HFFc6 (cell line): ENCODE results near the gene MARCHF10. TPM values are rescaled to one million over a fixed set of nuclear protein-coding genes. Genes with fewer than 3 reads are reported as not detected.

ENCODE experiments used
- DNase-seq: peaks from one replicate; pipeline ENCODE4 v3.0.0-alpha.2; 2018
- H3K27ac Mint-ChIP-seq: 2 replicates; pipeline ENCODE4 v1.8.0; 2020; ENCODE audit warnings: mild to moderate bottlenecking, mixed read lengths
- H3K27me3 Mint-ChIP-seq: 2 replicates; pipeline ENCODE4 v1.8.0; 2021; ENCODE audit warnings: mild to moderate bottlenecking, moderate library complexity, mixed read lengths; ENCODE audit not compliant: insufficient read depth
- H3K36me3 Mint-ChIP-seq: 2 replicates; pipeline ENCODE4 v1.8.0; 2021; ENCODE audit warnings: low read depth, mixed read lengths
- H3K4me1 Mint-ChIP-seq: 2 replicates; pipeline ENCODE4 v1.8.0; 2020; ENCODE audit warnings: low read depth, mixed read lengths
- H3K4me3 Mint-ChIP-seq: 2 replicates; pipeline ENCODE4 v1.8.0; 2020; ENCODE audit warnings: mild to moderate bottlenecking, moderate library complexity, mixed read lengths
- H3K9me3 Mint-ChIP-seq: 2 replicates; pipeline ENCODE4 v1.8.0; 2020; ENCODE audit warnings: mild to moderate bottlenecking, mixed read lengths
- total RNA-seq, 6 experiments: library from RNA; stranded (reverse); fragmentation: NEBNext Ultra II Directional; extraction: Animal tissue kit (Norgen Biotek cat#: 25700); gene quantifications; 2 replicates in 1 of 6; 3 replicates in 5 of 6; pipeline ENCODE4 v1.2.3, GENCODE V29; 2021
- TF ChIP-seq, protein P1 (sequence below): fragments of 200-600 bp; sonication (generic); IDR thresholded peaks from 2 replicates; pipeline ENCODE4 v1.5.0; 2021; ENCODE audit warnings: antibody characterized with exemption, mild to moderate bottlenecking

MARCHF10 gene
- total RNA-seq, 6 experiments from 2014 or later = 0.46 to 1.5 (median 0.89) TPM

DNA sequence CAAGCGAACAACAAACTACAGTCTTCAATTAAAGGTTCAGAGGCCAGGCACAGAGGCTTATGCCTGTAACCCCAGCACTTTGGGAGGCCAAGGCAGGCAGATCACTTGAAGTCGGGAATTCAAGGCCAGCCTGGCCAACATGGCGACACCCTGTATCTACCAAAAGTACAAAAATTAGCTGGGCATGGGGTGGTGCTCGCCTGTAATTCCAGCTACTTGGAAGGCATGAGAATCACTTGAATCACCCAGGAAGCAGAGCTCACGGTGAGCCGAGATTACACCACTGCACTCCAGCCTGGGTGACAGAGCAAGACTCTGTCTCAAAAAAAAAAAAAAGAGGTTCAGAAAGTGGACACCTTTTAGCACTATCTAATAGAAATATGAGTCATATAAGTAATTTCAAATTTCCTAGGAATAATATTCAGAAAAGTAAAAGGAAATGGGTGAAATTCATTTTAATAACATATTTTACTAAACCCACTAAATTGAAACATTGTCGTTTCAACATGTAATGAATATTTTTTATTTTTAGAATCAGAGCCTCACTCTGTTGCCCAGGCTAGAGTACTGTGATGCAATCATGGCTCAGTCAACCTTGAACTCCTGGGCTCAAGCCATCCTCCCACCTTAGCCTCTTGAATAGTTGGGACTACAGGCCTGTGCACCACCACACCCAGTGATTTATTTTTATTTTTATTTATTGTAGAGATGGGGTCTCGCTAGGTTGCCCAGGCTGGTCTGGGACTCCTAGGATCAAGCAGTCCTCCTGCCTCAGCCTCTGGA lies 15.2 kb upstream of the MARCHF10 start:
- H3K27me3 Mint-ChIP-seq = peaks cover 2% of the 10 kb centered on the region; the same call in 1 of the 2 replicates
- peak; percentile 30 for DNase-seq
- no peaks in the 10 kb centered on the region for H3K36me3 Mint-ChIP-seq
- peak overlapping the region; percentile 82 for H3K27ac Mint-ChIP-seq
- H3K9me3 Mint-ChIP-seq = no peaks in the 10 kb centered on the region
- peaks cover 85% of the 10 kb centered on the region for H3K4me1 Mint-ChIP-seq
- TF ChIP-seq, protein P1, sequence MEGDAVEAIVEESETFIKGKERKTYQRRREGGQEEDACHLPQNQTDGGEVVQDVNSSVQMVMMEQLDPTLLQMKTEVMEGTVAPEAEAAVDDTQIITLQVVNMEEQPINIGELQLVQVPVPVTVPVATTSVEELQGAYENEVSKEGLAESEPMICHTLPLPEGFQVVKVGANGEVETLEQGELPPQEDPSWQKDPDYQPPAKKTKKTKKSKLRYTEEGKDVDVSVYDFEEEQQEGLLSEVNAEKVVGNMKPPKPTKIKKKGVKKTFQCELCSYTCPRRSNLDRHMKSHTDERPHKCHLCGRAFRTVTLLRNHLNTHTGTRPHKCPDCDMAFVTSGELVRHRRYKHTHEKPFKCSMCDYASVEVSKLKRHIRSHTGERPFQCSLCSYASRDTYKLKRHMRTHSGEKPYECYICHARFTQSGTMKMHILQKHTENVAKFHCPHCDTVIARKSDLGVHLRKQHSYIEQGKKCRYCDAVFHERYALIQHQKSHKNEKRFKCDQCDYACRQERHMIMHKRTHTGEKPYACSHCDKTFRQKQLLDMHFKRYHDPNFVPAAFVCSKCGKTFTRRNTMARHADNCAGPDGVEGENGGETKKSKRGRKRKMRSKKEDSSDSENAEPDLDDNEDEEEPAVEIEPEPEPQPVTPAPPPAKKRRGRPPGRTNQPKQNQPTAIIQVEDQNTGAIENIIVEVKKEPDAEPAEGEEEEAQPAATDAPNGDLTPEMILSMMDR = no peak
- no peak overlapping the region; the same call in 1 of the 2 replicates for H3K4me3 Mint-ChIP-seq

- TF ChIP-seq, protein P1 = no peak
- no peak overlapping the region for H3K4me3 Mint-ChIP-seq
- no peaks in the 10 kb centered on the region for H3K36me3 Mint-ChIP-seq
- peaks cover 81% of the 10 kb centered on the region for H3K4me1 Mint-ChIP-seq
- peak overlapping the region; percentile 82 for H3K27ac Mint-ChIP-seq
- peaks cover 2% of the 10 kb centered on the region; the same call in 1 of the 2 replicates for H3K27me3 Mint-ChIP-seq
- DNase-seq = no peak
- H3K9me3 Mint-ChIP-seq = no peaks in the 10 kb centered on the region
Measured at GRCh38 chr17:62822080-62822904, 14.2 kb upstream of the MARCHF10 start.

- Mint-ChIP-seq H3K36me3 (no peaks in the 10 kb centered on the region), H3K27ac (peak overlapping the region; percentile 96), H3K27me3 (peaks cover 2% of the 10 kb centered on the region; the same call in 1 of the 2 replicates), H3K4me3 (no peak overlapping the region), H3K4me1 (peaks cover 73% of the 10 kb centered on the region), H3K9me3 (no peaks in the 10 kb centered on the region)
- DNase-seq = no peak
- TF ChIP-seq, protein P1 = no peak
Measured at GRCh38 chr17:62821189-62822079, 13.3 kb upstream of the MARCHF10 start.

DNA sequence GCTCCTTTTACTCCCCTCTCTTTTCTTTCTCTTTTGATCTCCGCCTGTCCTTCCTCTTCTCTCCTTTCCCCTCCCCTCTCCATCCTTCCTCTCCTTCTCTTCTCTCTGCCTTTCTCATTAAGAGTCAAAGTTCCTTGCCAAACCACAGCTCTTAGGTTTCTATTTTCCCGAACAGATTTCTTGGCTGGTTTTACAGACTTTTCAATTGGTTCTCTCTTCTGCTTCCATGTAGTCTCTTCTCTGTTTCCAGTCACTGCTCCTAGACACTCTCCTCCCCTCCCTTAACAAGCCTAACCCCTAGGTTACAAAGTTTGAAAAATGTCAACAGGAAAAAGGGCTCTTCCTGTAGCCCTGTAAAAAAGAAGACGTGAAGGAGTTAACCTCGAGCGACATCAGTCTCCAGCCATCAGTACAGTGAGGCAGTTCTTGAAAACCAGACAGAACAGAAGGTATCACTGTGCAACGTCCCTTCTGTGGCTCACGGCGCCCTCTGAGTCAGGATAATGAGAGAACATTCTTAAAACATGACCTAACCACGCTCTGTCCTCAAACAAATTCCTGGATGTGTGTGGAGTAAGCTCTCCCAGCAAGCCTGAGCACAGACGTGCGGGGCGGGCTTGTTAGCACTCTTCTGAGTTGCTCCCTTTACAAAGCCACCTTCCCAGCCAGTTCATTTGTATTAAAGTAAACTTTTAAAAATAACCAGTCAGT lies 11.6 kb upstream of the MARCHF10 start:
- H3K9me3 Mint-ChIP-seq = no peaks in the 10 kb centered on the region
- TF ChIP-seq, protein P1 = 0 out of 2 replicates have a peak, but pooled peaks have one; percentile 15
- no peaks in the 10 kb centered on the region for H3K36me3 Mint-ChIP-seq
- H3K27me3 Mint-ChIP-seq = 0 out of 2 replicates have a peak, but pooled peaks cover under 1% of the 10 kb centered on the region
- peaks cover 63% of the 10 kb centered on the region for H3K4me1 Mint-ChIP-seq
- H3K27ac Mint-ChIP-seq = peak overlapping the region; percentile 96
- peak; percentile 97 for DNase-seq
- H3K4me3 Mint-ChIP-seq = peak overlapping the region; percentile 83
